Cardiac fibroblast (primary cell): Measurements from ENCODE around the gene SPR.

Source experiments
- DNase-seq, 2 donors: peaks; one replicate each; pipeline versions ENCODE4 v3.0.0 to v3.0.0-alpha.2; 2010; ENCODE audit warnings: low read depth in 2 of 2
- H3K4me3 ChIP-seq, 2 donors: replicated peaks in 1 of 2; 1 replicate in 1 of 2; 2 replicates in 1 of 2; pipeline ENCODE4 v1.5.1; 2011; ENCODE audit warnings: low read depth in 2 of 2, low read length in 2 of 2, mild to moderate bottlenecking in 2 of 2, moderate library complexity in 1 of 2
- TF ChIP-seq, protein P1 (sequence below): IDR thresholded peaks from one replicate; pipeline ENCODE4 v1.5.1; 2011; ENCODE audit warnings: low read depth, mild to moderate bottlenecking, low read length, inconsistent platforms

SPR gene

DNA sequence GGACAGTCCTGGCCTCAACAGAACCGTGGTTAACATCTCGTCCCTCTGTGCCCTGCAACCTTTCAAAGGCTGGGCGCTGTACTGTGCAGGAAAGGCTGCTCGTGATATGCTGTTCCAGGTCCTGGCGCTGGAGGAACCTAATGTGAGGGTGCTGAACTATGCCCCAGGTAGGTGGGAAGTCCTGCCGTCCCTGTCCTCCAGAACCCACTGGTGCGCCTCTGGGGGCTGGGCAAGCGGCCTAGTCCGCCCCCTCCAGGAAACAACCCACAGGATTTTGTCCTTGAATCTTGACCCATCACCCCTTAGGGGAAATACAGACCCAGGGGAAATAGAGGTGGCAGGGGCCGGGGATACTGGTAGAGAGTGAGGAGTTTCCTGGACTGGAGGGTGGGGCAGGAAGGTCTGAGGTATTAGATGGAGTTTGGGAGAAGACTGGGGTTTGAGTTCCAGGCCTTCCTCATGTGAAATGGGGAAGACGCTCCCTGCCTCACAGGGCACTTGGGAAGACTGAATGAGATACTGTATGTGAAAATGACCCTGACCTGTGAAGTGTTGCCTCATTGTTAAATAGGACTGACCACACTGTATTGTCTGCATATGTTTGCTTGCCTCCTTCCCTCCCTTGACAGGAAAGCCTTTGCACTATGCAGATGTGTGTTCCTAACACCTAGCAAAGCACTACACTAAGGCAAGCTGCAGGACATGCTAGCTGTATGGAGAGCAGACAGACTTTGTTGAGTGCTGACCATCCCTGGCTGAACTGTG is 1.4 kb downstream of the SPR start:
- no peak for DNase-seq
- H3K4me3 ChIP-seq, result no peak overlapping the region
- TF ChIP-seq, protein P1, sequence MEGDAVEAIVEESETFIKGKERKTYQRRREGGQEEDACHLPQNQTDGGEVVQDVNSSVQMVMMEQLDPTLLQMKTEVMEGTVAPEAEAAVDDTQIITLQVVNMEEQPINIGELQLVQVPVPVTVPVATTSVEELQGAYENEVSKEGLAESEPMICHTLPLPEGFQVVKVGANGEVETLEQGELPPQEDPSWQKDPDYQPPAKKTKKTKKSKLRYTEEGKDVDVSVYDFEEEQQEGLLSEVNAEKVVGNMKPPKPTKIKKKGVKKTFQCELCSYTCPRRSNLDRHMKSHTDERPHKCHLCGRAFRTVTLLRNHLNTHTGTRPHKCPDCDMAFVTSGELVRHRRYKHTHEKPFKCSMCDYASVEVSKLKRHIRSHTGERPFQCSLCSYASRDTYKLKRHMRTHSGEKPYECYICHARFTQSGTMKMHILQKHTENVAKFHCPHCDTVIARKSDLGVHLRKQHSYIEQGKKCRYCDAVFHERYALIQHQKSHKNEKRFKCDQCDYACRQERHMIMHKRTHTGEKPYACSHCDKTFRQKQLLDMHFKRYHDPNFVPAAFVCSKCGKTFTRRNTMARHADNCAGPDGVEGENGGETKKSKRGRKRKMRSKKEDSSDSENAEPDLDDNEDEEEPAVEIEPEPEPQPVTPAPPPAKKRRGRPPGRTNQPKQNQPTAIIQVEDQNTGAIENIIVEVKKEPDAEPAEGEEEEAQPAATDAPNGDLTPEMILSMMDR, result no peak

DNA sequence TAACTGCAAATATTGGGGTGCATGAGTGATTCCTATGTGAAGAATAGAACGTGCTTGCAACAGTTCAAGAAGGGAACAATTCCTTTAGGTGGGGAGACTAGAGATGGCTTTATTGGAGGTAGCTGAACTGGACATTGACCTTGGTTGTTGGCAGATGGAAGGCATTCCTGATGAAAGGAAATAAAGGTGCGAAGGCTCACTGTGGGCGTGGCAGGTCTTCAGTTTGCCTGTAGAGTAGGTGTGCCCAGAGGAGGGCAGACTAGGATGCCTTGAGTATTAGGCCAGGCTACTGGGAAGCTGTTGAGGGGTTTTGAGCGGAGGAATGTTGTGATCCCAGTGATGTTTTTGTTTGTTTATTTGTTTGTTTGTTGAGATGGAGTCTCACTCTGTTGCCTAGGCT is 2.8 kb downstream of the SPR start:
- TF ChIP-seq, protein P1, result no peak
- DNase-seq, result no peak
- no peak overlapping the region for H3K4me3 ChIP-seq

DNA sequence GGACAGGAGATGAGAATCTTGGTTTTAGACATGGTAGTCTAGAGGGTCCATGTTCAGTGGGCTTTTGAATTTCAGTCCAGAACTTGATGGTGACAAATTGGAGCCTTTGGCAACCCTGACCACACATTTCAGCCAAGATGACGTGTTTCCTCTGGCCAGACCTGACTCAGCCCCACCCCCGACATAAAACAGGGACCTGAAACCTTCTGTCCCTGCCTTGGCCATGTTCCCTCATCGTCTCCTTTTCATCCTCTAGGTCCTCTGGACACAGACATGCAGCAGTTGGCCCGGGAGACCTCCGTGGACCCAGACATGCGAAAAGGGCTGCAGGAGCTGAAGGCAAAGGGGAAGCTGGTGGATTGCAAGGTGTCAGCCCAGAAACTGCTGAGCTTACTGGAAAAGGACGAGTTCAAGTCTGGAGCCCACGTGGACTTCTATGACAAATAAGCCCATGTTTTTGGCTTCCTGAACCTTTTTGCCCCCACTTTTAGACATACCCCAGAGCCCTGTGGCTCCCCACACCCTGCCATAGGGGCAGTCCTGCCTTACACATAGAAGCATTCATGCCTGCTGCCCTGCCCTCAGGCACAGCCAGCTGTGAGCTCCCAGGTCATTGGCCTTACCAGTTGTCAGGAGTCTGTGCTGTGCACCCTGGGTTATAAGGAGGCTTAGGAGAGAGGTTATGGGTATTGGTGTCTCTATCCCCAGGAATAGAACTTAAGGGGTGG is 4.0 kb downstream of the SPR start:
- H3K4me3 ChIP-seq, result no peak overlapping the region
- peak in 1 of 2 donors; percentile 26 for DNase-seq
- TF ChIP-seq, protein P1, result no peak

DNA sequence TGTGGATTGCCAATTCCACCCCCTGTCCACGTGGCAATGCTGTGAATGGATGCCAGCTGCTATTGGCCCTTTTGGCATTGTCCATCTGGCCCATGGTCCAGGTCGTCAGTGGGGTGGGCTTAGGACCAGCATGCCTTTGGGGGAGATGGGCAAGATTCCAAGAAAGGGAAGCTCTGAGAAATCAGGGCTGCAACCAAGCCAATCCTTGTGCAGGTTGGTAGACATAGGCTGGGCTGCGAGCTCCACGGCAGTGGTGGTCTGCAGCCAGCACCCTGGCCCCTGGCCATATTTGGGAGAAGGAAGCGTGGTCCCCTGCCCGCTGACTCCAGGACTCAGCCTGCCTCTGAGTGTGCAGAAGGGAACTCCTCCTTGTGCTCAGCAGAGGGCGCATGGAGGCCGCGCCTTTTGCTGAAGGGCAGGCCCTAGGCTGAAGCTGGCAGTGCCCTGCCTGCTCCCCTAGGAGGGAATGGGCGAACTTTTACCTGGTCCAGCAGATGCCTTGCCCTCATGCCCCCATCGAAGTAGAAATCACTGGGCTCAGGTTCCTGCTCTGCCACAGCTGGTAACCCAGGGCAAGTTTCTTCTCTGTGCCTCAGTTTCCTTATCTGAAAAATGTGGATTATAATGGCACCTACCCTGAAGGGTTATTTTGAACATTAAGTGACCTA is 5.4 kb downstream of the SPR start:
- no peak overlapping the region for H3K4me3 ChIP-seq
- TF ChIP-seq, protein P1, result peak; percentile 91
- DNase-seq, result peak; percentile 79 to 87

DNA sequence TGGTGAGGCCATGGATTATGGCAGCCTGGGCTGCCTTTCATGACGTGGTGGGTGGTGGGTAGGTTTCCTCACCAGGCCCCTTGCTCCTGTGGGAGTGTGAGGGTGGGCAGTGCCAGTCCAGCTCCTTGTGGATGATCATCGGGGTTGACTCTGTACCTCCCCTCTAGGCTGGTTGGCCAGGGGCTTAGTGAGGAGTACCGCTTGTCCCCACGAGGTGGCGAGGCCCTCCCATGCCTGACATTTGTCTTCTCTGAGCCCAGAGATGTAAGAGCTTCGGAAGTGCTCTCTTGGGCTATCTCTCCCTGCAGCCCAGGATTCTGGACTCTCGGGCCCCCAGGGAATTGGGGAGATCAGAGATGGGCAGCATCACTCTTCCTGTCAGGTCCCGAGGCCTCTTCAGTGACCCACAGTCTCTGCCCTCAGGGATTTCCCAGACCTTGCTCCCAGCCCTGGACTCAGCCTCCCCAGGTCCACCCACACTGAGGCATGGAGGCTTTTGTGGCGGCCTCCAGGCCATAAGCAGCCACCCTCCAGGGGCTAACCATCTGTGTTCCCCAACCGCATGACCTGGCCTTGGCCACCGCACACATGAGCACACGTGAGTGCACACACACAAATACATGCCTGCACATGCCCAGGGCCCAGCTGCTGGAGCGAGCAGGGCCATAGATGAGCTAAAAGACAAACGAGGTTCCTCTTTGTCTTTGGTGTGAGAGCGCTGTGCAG is 6.5 kb downstream of the SPR start:
- no peak overlapping the region for H3K4me3 ChIP-seq
- TF ChIP-seq, protein P1, result peak; percentile 89
- DNase-seq, result peak; percentile 79 to 82

DNA sequence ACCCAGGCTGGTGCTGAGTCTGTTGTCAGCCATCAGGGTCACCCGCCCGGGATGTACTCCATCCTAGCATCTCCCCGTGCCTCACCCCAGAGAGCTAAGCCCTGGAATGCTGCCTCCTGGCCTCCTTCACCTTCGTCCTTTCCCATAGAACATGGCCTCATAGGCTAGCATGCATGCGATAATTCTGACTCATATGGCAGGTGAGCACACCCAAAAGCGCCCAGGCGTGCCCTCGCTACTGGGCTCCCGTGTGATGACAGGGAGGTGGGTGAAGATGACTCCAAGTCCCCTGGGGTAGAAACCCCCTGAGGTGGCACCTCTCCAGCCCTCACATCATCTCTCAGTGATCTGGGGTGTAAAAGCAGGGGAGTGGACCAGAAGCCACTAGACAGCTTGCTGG is 7.3 kb downstream of the SPR start:
- TF ChIP-seq, protein P1, result no peak
- DNase-seq, result no peak
- no peak overlapping the region for H3K4me3 ChIP-seq
